Measurements from ENCODE around the gene TBC1D22B. TPM values are rescaled to one million over a fixed set of nuclear protein-coding genes. Genes with fewer than 3 reads are reported as not detected.

Gene TBC1D22B
- polyA plus RNA-seq, 1 of the 3 experiments (the other 2 are of a cell fraction) = 5.3 TPM

DNA sequence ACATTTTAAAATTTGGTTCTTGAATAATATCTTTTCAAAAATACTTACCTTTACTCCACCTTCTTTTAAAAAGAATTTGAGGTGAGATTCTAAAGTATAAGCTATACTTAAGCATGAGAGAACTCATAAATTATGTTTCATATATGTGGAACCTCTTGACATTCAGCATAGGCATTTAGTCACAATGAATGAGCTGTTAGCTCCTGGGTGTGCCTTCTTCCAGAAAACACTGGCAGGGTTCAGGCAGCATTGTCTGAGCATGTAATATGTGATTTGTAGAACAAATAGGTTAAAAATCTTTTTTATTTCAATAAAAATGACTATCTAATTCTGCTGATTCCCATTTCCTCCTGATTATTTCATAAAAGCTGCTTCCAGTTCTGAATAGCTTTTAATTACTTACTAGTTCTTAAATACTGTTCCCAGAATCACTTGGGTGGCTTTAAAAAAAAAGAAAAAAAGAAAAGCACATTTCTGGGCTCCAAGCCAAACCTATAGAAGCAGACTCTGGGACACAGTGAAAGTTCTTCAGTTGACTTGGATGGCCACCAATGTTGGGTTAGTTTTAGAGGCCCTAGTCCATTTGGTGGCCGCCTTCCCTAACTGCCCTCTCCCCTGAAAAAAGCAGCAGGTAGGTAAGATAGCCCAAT is 116.4 kb downstream of the TBC1D22B start:
- Histone ChIP-seq H4K20me1 (ENCODE audit: insufficient read depth) (no peaks in the 10 kb centered on the region), H3K27ac (ENCODE audit: low read depth in 2 of 2, low read length in 1 of 2) (no peak overlapping the region), H3K4me2 (no peak overlapping the region), H3F3A (replicated peaks; ENCODE audit: insufficient read depth) (no peaks in the 10 kb centered on the region), H3K79me2 (ENCODE audit: insufficient read depth) (0 out of 2 replicates have a peak, but pooled peaks cover 6% of the 10 kb centered on the region), H3K27me3 (ENCODE audit: insufficient read depth) (no peaks in the 10 kb centered on the region), H3K4me3 (ENCODE audit: low read depth in 2 of 2, low read length in 1 of 2) (no peak overlapping the region), H3K9me2 (no peaks in the 10 kb centered on the region), H3K9ac (no peak overlapping the region), H3K36me3 (replicated peaks in 1 of 2; ENCODE audit: control insufficient read depth in 1 of 2, insufficient read depth in 2 of 2, low read length in 1 of 2) (peaks cover 51 to 53% of the 10 kb centered on the region in 2 experiments), H2AFZ (ENCODE audit: low read depth) (no peak overlapping the region), H3K9me3 (no peaks in the 10 kb centered on the region), H3K4me1 (ENCODE audit: control insufficient read depth in 1 of 2, insufficient read depth in 2 of 2, low read depth in 1 of 2, low read length in 1 of 2) (peaks cover 0 to 6% of the 10 kb centered on the region in 2 experiments; a peak in 2 of 4 replicates)
- TF ChIP-seq FOXM1 (IDR thresholded peaks at IDR 0.05; ENCODE audit: low read depth) (no peak), TCF12 (IDR thresholded peaks at IDR 0.05) (no peak), TAF1 (IDR thresholded peaks at IDR 0.05; ENCODE audit: borderline replicate concordance, low read depth, low read length) (no peak), FOSL2 (IDR thresholded peaks at IDR 0.05; ENCODE audit: borderline replicate concordance, low read depth) (no peak), EP300 (IDR thresholded peaks at IDR 0.05; ENCODE audit: borderline replicate concordance in 1 of 2, low read depth in 1 of 2, low read length in 1 of 2) (no peak), MXI1 (IDR thresholded peaks at IDR 0.05; ENCODE audit: low read depth, low read length) (no peak), MEF2A (IDR thresholded peaks at IDR 0.05; ENCODE audit: borderline replicate concordance, low read depth) (no peak)
- TF ChIP-seq, protein P1, sequence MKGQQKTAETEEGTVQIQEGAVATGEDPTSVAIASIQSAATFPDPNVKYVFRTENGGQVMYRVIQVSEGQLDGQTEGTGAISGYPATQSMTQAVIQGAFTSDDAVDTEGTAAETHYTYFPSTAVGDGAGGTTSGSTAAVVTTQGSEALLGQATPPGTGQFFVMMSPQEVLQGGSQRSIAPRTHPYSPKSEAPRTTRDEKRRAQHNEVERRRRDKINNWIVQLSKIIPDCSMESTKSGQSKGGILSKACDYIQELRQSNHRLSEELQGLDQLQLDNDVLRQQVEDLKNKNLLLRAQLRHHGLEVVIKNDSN (IDR thresholded peaks at IDR 0.05; ENCODE audit: borderline replicate concordance, low read depth) = no peak
- TF ChIP-seq, protein P2, sequence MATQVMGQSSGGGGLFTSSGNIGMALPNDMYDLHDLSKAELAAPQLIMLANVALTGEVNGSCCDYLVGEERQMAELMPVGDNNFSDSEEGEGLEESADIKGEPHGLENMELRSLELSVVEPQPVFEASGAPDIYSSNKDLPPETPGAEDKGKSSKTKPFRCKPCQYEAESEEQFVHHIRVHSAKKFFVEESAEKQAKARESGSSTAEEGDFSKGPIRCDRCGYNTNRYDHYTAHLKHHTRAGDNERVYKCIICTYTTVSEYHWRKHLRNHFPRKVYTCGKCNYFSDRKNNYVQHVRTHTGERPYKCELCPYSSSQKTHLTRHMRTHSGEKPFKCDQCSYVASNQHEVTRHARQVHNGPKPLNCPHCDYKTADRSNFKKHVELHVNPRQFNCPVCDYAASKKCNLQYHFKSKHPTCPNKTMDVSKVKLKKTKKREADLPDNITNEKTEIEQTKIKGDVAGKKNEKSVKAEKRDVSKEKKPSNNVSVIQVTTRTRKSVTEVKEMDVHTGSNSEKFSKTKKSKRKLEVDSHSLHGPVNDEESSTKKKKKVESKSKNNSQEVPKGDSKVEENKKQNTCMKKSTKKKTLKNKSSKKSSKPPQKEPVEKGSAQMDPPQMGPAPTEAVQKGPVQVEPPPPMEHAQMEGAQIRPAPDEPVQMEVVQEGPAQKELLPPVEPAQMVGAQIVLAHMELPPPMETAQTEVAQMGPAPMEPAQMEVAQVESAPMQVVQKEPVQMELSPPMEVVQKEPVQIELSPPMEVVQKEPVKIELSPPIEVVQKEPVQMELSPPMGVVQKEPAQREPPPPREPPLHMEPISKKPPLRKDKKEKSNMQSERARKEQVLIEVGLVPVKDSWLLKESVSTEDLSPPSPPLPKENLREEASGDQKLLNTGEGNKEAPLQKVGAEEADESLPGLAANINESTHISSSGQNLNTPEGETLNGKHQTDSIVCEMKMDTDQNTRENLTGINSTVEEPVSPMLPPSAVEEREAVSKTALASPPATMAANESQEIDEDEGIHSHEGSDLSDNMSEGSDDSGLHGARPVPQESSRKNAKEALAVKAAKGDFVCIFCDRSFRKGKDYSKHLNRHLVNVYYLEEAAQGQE (IDR thresholded peaks at IDR 0.05; ENCODE audit: low read depth, low read length) = no peak
- TF ChIP-seq, protein P3, sequence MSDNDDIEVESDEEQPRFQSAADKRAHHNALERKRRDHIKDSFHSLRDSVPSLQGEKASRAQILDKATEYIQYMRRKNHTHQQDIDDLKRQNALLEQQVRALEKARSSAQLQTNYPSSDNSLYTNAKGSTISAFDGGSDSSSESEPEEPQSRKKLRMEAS (IDR thresholded peaks at IDR 0.05; ENCODE audit: low read depth) = no peak
- ChIA-PET CTCF (interaction anchor here (0.7 to 3.5 kb wide), 5 partner anchors 8 to 112 kb away, joined by 3 to 18 read pairs (median 4); no protein-coding TSS in a partner anchor), POLR2A (no interaction called here)
- 87% methylated on average over 1 of the region's 1 CpG for WGBS (ENCODE audit: low lambda C conversion rate)
- no peak for DNase-seq

DNA sequence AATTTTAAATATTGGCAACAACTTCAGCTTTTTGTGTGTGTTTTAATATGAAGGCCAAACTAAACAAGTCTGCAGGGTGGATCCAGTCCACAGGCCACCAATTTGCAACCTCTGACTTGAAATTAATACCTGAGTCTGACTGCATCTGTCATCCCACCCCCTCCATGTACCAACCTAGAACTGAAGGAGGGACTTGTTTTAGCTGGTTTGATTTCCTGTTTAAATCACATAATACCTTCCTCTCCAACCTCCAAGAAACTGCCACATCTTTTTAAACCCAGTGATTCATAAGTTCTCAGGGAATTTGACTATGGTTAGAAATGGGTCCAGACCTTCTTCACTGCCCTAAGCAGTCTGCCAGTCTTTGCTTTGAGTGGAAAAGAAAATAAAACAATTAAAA is 117.8 kb downstream of the TBC1D22B start:
- Histone ChIP-seq H3K9me2 (no peaks in the 10 kb centered on the region), H3K9ac (no peak overlapping the region), H3K4me2 (no peak overlapping the region), H3K27ac (ENCODE audit: low read depth in 2 of 2, low read length in 1 of 2) (no peak overlapping the region), H3K4me3 (ENCODE audit: low read depth in 2 of 2, low read length in 1 of 2) (no peak overlapping the region), H3K4me1 (ENCODE audit: control insufficient read depth in 1 of 2, insufficient read depth in 2 of 2, low read depth in 1 of 2, low read length in 1 of 2) (peaks cover 0 to 6% of the 10 kb centered on the region in 2 experiments; a peak in 2 of 4 replicates), H4K20me1 (ENCODE audit: insufficient read depth) (no peaks in the 10 kb centered on the region), H3K36me3 (replicated peaks in 1 of 2; ENCODE audit: control insufficient read depth in 1 of 2, insufficient read depth in 2 of 2, low read length in 1 of 2) (peaks cover 39 to 55% of the 10 kb centered on the region in 2 experiments), H3K27me3 (ENCODE audit: insufficient read depth) (no peaks in the 10 kb centered on the region), H2AFZ (ENCODE audit: low read depth) (no peak overlapping the region), H3F3A (replicated peaks; ENCODE audit: insufficient read depth) (peaks cover 3% of the 10 kb centered on the region), H3K9me3 (no peaks in the 10 kb centered on the region), H3K79me2 (ENCODE audit: insufficient read depth) (0 out of 2 replicates have a peak, but pooled peaks cover 6% of the 10 kb centered on the region)
- DNase-seq = no peak
- CTCF ChIA-PET = interaction anchor here (1.5 to 2.6 kb wide), 2 partner anchors 9 to 11 kb away, joined by 3 to 10 read pairs; no protein-coding TSS in a partner anchor
- POLR2A ChIA-PET = no interaction called here
- TF ChIP-seq, protein P4, sequence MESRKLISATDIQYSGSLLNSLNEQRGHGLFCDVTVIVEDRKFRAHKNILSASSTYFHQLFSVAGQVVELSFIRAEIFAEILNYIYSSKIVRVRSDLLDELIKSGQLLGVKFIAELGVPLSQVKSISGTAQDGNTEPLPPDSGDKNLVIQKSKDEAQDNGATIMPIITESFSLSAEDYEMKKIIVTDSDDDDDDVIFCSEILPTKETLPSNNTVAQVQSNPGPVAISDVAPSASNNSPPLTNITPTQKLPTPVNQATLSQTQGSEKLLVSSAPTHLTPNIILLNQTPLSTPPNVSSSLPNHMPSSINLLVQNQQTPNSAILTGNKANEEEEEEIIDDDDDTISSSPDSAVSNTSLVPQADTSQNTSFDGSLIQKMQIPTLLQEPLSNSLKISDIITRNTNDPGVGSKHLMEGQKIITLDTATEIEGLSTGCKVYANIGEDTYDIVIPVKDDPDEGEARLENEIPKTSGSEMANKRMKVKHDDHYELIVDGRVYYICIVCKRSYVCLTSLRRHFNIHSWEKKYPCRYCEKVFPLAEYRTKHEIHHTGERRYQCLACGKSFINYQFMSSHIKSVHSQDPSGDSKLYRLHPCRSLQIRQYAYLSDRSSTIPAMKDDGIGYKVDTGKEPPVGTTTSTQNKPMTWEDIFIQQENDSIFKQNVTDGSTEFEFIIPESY (IDR thresholded peaks at IDR 0.05; ENCODE audit: borderline replicate concordance, low read depth) = no peak
- TF ChIP-seq, protein P1 (IDR thresholded peaks at IDR 0.05; ENCODE audit: borderline replicate concordance, low read depth) = no peak
- no peak for TF ChIP-seq POLR2AphosphoS5 (IDR thresholded peaks at IDR 0.05; ENCODE audit: low read depth, low read length)
- no peak for TF ChIP-seq FOXM1 (IDR thresholded peaks at IDR 0.05; ENCODE audit: low read depth)
- TF ChIP-seq, protein P2 (IDR thresholded peaks at IDR 0.05; ENCODE audit: low read depth, low read length) = no peak
- no peak for TF ChIP-seq GATA2 (CRISPR knock-in tag; IDR thresholded peaks at IDR 0.05)
